ENCODE results near the gene COPS9. TPM values are rescaled to one million over a fixed set of nuclear protein-coding genes. Genes with fewer than 3 reads are reported as not detected.

The COPS9 gene
- total RNA-seq, 1 donor from 2014 or later, result 165 TPM

GRCh38 chr2:240166761-240167587 is 30.9 kb upstream of the COPS9 start:
- Mint-ChIP-seq H3K27ac (ENCODE audit: unreplicated experiment) (no peak overlapping the region), H3K9me3 (ENCODE audit: unreplicated experiment) (no peaks in the 10 kb centered on the region), H3K36me3 (ENCODE audit: low read depth, unreplicated experiment) (no peaks in the 10 kb centered on the region), H3K4me1 (ENCODE audit: unreplicated experiment) (peaks cover 2% of the 10 kb centered on the region), H3K4me3 (ENCODE audit: unreplicated experiment) (no peak overlapping the region), H3K27me3 (ENCODE audit: unreplicated experiment) (no peaks in the 10 kb centered on the region)
- TF ChIP-seq CTCF (IDR thresholded peaks at IDR 0.05; ENCODE audit: unreplicated experiment), result no peak
- no peak for DNase-seq (ENCODE audit: low spot score)

- Mint-ChIP-seq H3K9me3 (ENCODE audit: unreplicated experiment) (no peaks in the 10 kb centered on the region), H3K4me3 (ENCODE audit: unreplicated experiment) (no peak overlapping the region)
- DNase-seq (ENCODE audit: low spot score), result no peak
These were observed 30.1 kb upstream of the COPS9 start for GRCh38 chr2:240166191-240166590.

GRCh38 chr2:240165661-240166060 is 29.6 kb upstream of the COPS9 start:
- TF ChIP-seq CTCF (IDR thresholded peaks at IDR 0.05; ENCODE audit: unreplicated experiment), result no peak
- DNase-seq (ENCODE audit: low spot score), result no peak
- peaks cover 2% of the 10 kb centered on the region for H3K27me3 Mint-ChIP-seq (ENCODE audit: unreplicated experiment)
- H3K9me3 Mint-ChIP-seq (ENCODE audit: unreplicated experiment), result no peaks in the 10 kb centered on the region
- no peak overlapping the region for H3K27ac Mint-ChIP-seq (ENCODE audit: unreplicated experiment)
- H3K4me1 Mint-ChIP-seq (ENCODE audit: unreplicated experiment), result peaks cover 2% of the 10 kb centered on the region
- no peaks in the 10 kb centered on the region for H3K36me3 Mint-ChIP-seq (ENCODE audit: low read depth, unreplicated experiment)
- no peak overlapping the region for H3K4me3 Mint-ChIP-seq (ENCODE audit: unreplicated experiment)

More at GRCh38 chr2:240166191-240166590, 30.1 kb upstream of the COPS9 start:
- Mint-ChIP-seq H3K27me3 (ENCODE audit: unreplicated experiment) (no peaks in the 10 kb centered on the region), H3K27ac (ENCODE audit: unreplicated experiment) (no peak overlapping the region), H3K36me3 (ENCODE audit: low read depth, unreplicated experiment) (no peaks in the 10 kb centered on the region), H3K4me1 (ENCODE audit: unreplicated experiment) (peaks cover 2% of the 10 kb centered on the region)
- TF ChIP-seq CTCF (IDR thresholded peaks at IDR 0.05; ENCODE audit: unreplicated experiment), result no peak

GRCh38 chr2:240165034-240165433 is 28.9 kb upstream of the COPS9 start:
- peaks cover 2% of the 10 kb centered on the region for H3K27me3 Mint-ChIP-seq (ENCODE audit: unreplicated experiment)
- no peak for DNase-seq (ENCODE audit: low spot score)

More at GRCh38 chr2:240165034-240165433, 28.9 kb upstream of the COPS9 start:
- Mint-ChIP-seq H3K27ac (ENCODE audit: unreplicated experiment) (no peak overlapping the region), H3K9me3 (ENCODE audit: unreplicated experiment) (no peaks in the 10 kb centered on the region), H3K4me3 (ENCODE audit: unreplicated experiment) (no peak overlapping the region), H3K4me1 (ENCODE audit: unreplicated experiment) (peaks cover 2% of the 10 kb centered on the region), H3K36me3 (ENCODE audit: low read depth, unreplicated experiment) (no peaks in the 10 kb centered on the region)
- TF ChIP-seq CTCF (IDR thresholded peaks at IDR 0.05; ENCODE audit: unreplicated experiment), result no peak

Data from endothelial cell (in vitro differentiated cells).